Measurements from ENCODE around the gene F12.
A peak's percentile ranks its signal among the peaks of the same experiment; 100 is the strongest.
"Not testable (repeated sequence)": the region's sequence is repeated elsewhere in the genome, so short reads cannot be mapped to it uniquely, and the experiment has no call there.

F12 gene

GRCh38 chr5:177432143-177432838 lies 22.9 kb upstream of the F12 start:
- no peak for DNase-seq

- DNase-seq, result no peak
Measured at GRCh38 chr5:177431317-177432142, 22.2 kb upstream of the F12 start.

- no peak for DNase-seq
Measured at GRCh38 chr5:177430972-177431316, 21.6 kb upstream of the F12 start.

- no peak for DNase-seq
Measured at GRCh38 chr5:177430140-177430951, 21.0 kb upstream of the F12 start.

- DNase-seq, result no peak
Measured at GRCh38 chr5:177429248-177430040, 20.1 kb upstream of the F12 start.

- no peak for DNase-seq
Measured at GRCh38 chr5:177428574-177429217, 19.3 kb upstream of the F12 start.

- no peak for DNase-seq
Measured at GRCh38 chr5:177427919-177428573, 18.7 kb upstream of the F12 start.

- no peak for DNase-seq
Measured at GRCh38 chr5:177427211-177427822, 18.0 kb upstream of the F12 start.

- DNase-seq, result peak in 1 of 2 experiments; percentile 38
Measured at GRCh38 chr5:177426566-177427210, 17.3 kb upstream of the F12 start, which contains the start of gene GRK6. TSS of gene GRK6 (plus strand) at chr5:177426676. CDS start at chr5:177426846, 170 bp downstream.

- DNase-seq, result peak; percentile 100
Measured at GRCh38 chr5:177425801-177426565, 16.6 kb upstream of the F12 start.

GRCh38 chr5:177425196-177425800 lies 15.9 kb upstream of the F12 start:
- no peak for DNase-seq

- DNase-seq, result no peak
Measured at GRCh38 chr5:177423671-177424070, 14.3 kb upstream of the F12 start.

GRCh38 chr5:177421062-177421798 lies 11.9 kb upstream of the F12 start:
- DNase-seq, result no peak

- not testable (repeated sequence) for DNase-seq
Measured at GRCh38 chr5:177420472-177420871, 11.1 kb upstream of the F12 start.

GRCh38 chr5:177419046-177419445 lies 9.7 kb upstream of the F12 start:
- DNase-seq, result no peak

GRCh38 chr5:177417081-177417480 lies 7.7 kb upstream of the F12 start:
- not testable (repeated sequence) for DNase-seq

GRCh38 chr5:177414481-177414880 lies 5.1 kb upstream of the F12 start:
- DNase-seq, result no peak

- no peak for DNase-seq
Measured at GRCh38 chr5:177412603-177413233, 3.4 kb upstream of the F12 start.

Data from SHP77 (cell line).